K562 (cell line): Measurements from ENCODE around the gene ACTA2. TPM values are rescaled to one million over a fixed set of nuclear protein-coding genes. Genes with fewer than 3 reads are reported as not detected.

Experiments used
- ATAC-seq: fragments of 200-7000 bp; cut with Tn5 transposase; 3 replicates; pipeline ENCODE4 v1.9.1; 2020; ENCODE audit warnings: moderate library complexity
- BruUV-seq: library from RNA; stranded (reverse); fragments of 400-500 nt; replicated peaks from 2 replicates; lab custom pipeline; 2021; lab: Mats Ljungman, UMichigan
- CTCF ChIA-PET: fragments of 300-600 bp; formaldehyde crosslinking; extraction: SDS; loops from one replicate; lab custom pipeline; 2021; ENCODE audit warnings: low intra/inter-chr PET ratio; lab: Yijun Ruan, JAX
- POLR2A ChIA-PET: fragments of 300-600, 350-650 bp; sonication (Branson Sonifier 250); formaldehyde crosslinking; extraction: SDS; loops from one replicate; lab custom pipeline; 2021; ENCODE audit warnings: antibody characterized with exemption, inconsistent platforms; lab: Yijun Ruan, JAX
- DNase-seq, 4 experiments: peaks; one replicate each; pipeline versions ENCODE4 v3.0.0 to v3.0.0-alpha.2; 2011 to 2018; ENCODE audit warnings: low spot score in 3 of 4, mixed read lengths in 3 of 4; ENCODE audit errors: extremely low read depth in 1 of 4
- FAIRE-seq: peaks from 2 replicates; lab custom pipeline; 2011; peaks lifted over from hg19 to GRCh38; lab: Jason Lieb, UNC
- H2AFZ ChIP-seq: 2 replicates; pipeline ENCODE4 v1.6.0; 2011; ENCODE audit warnings: low read depth, low read length, control low read depth, inconsistent platforms
- H3K27ac ChIP-seq: fragments of 200-600 bp; 3 replicates; pipeline ENCODE4 v1.8.0; 2011; ENCODE audit warnings: low read depth, mild to moderate bottlenecking, control low read depth, inconsistent platforms, low read length, moderate library complexity, mixed read lengths; ENCODE audit errors: extremely low read depth
- H3K27me3 ChIP-seq, 2 experiments: fragments of 300-600 bp in 1 of 2; 2 replicates in 1 of 2; 3 replicates in 1 of 2; pipeline versions ENCODE4 v1.6.0 to v1.8.0; 2011; ENCODE audit warnings: inconsistent platforms in 2 of 2, low read length in 2 of 2, mild to moderate bottlenecking in 1 of 2, mixed read lengths in 1 of 2, moderate library complexity in 1 of 2; ENCODE audit not compliant: control insufficient read depth in 2 of 2, insufficient read depth in 2 of 2
- H3K36me3 ChIP-seq: fragments of 300-600 bp; 3 replicates; pipeline ENCODE4 v1.8.0; 2011; ENCODE audit warnings: mild to moderate bottlenecking, low read length, inconsistent platforms; ENCODE audit not compliant: control insufficient read depth, insufficient read depth
- H3K4me1 ChIP-seq, 2 experiments: fragments of 200-600 bp in 1 of 2; replicated peaks in 1 of 2; 2 replicates in 1 of 2; 3 replicates in 1 of 2; pipeline versions ENCODE4 v1.5.1 to v1.8.0; 2011; ENCODE audit warnings: inconsistent platforms in 2 of 2, low read length in 2 of 2, mild to moderate bottlenecking in 1 of 2, mixed read lengths in 1 of 2, moderate library complexity in 1 of 2; ENCODE audit not compliant: control insufficient read depth in 2 of 2, insufficient read depth in 2 of 2
- H3K4me2 ChIP-seq: 2 replicates; pipeline ENCODE4 v1.6.1; 2011; ENCODE audit warnings: low read length, control low read depth, inconsistent platforms, mixed read lengths; ENCODE audit not compliant: insufficient read depth
- H3K4me3 ChIP-seq: fragments of 200-600 bp; sonication (generic), shearing (Covaris generic); 2 replicates; pipeline ENCODE4 v1.5.1; 2016; ENCODE audit warnings: control low read depth, inconsistent platforms
- H3K79me2 ChIP-seq: fragments of 200-600 bp; 3 replicates; pipeline ENCODE4 v1.8.0; 2011; ENCODE audit warnings: low read length, inconsistent platforms; ENCODE audit not compliant: control insufficient read depth, insufficient read depth
- H3K9ac ChIP-seq, 2 experiments: 2 replicates each; pipeline versions ENCODE4 v1.6.0 to v1.6.1; 2011; ENCODE audit warnings: low read depth in 2 of 2, low read length in 2 of 2, control low read depth in 1 of 2, inconsistent platforms in 1 of 2, mild to moderate bottlenecking in 1 of 2, mixed read lengths in 1 of 2; ENCODE audit not compliant: insufficient read depth in 1 of 2
- H3K9me1 ChIP-seq: one replicate; pipeline ENCODE4 v1.6.0; 2011; ENCODE audit warnings: inconsistent platforms, mild to moderate bottlenecking, low read length, moderate library complexity; ENCODE audit not compliant: control insufficient read depth, insufficient read depth
- H3K9me3 ChIP-seq: replicated peaks from 2 replicates; pipeline ENCODE4 v1.5.1; 2011; ENCODE audit warnings: low read depth, low read length, inconsistent platforms; ENCODE audit not compliant: control insufficient read depth, insufficient read depth
- H4K20me1 ChIP-seq: replicated peaks from 2 replicates; pipeline ENCODE4 v1.6.1; 2011; ENCODE audit warnings: low read length, inconsistent platforms, mixed read lengths; ENCODE audit not compliant: control insufficient read depth, insufficient read depth
- CEBPZ ChIP-seq: fragments of 150-350 bp; IDR thresholded peaks from 2 replicates; pipeline ENCODE4 v1.6.1; 2014; ENCODE audit warnings: low read depth, mild to moderate bottlenecking, low read length, borderline replicate concordance
- CUX1 ChIP-seq: fragments of 200-800 bp; sonication (Bioruptor generic); IDR thresholded peaks from 2 replicates; pipeline ENCODE4 v1.6.1; 2016; ENCODE audit warnings: missing genetic modification characterization, missing compliant biosample characterization
- E2F8 ChIP-seq: fragments of 450-650 bp; IDR thresholded peaks from 2 replicates; pipeline ENCODE4 v1.7.1; 2018; ENCODE audit warnings: mild to moderate bottlenecking, low read depth; ENCODE audit not compliant: partially characterized antibody
- ETV5 ChIP-seq: sonication (generic); formaldehyde crosslinking; IDR thresholded peaks from 2 replicates; pipeline ENCODE4 v1.4.0; 2020; ENCODE audit warnings: low read depth, mild to moderate bottlenecking, missing genetic modification reagents
- PTRF ChIP-seq: fragments of 450-650 bp; IDR thresholded peaks from 2 replicates; pipeline ENCODE4 v1.6.1; 2016; ENCODE audit warnings: mild to moderate bottlenecking, missing genetic modification characterization, missing compliant biosample characterization
- PTTG1 ChIP-seq: fragments of 450-650 bp; IDR thresholded peaks from 2 replicates; pipeline ENCODE4 v1.6.1; 2016; ENCODE audit warnings: low read depth, mild to moderate bottlenecking, missing genetic modification characterization, missing compliant biosample characterization
- in situ Hi-C: fragments of 300-500 bp; cut with MboI; formaldehyde crosslinking; loops from 4 replicates; pipeline ENCODE4 v1.15.0; 2018; ENCODE audit warnings: inconsistent platforms, mixed read lengths
- intact Hi-C: fragments of 100-400 bp; cut with micrococcal nuclease; formaldehyde crosslinking; loops from 2 replicates; pipeline ENCODE4 v1.14.2; 2022
- polyA plus RNA-seq, 8 experiments: library from polyadenylated mRNA; depleted of rRNA in 4 of 8; stranded (reverse) in 5 of 8; unstranded in 3 of 8; fragments of >200 nt; fragmentation: Nextera tagmentation in 2 of 8; fragmentation: Illumina TruSeq in 1 of 8; extraction: Ambion mirVana in 2 of 8; extraction: Trizol in 1 of 8; gene quantifications; 2 replicates each; pipeline versions ENCODE4 v1.2.1 to v1.2.3, GENCODE V29; 2011 to 2014; ENCODE audit warnings: inconsistent platforms in 1 of 8, missing spikeins in 1 of 8
- total RNA-seq, 7 experiments: library from RNA; depleted of rRNA in 6 of 7; stranded (reverse); fragments of >200 nt in 6 of 7; fragmentation: Illumina TruSeq in 2 of 7; extraction: Trizol in 2 of 7; gene quantifications; 2 replicates each; pipeline versions ENCODE4 v1.2.1 to v1.2.3, GENCODE V29; 2011 to 2021; ENCODE audit warnings: low replicate concordance in 1 of 7

The ACTA2 gene
- total and polyA plus RNA-seq, 9 of the 15 experiments (the other 6 are each of a cell fraction or from before 2014, with no cell fraction given), result 0.15 to 1.0 (median 0.38) TPM; not detected in 3

- Histone ChIP-seq H3K4me2 (no peak overlapping the region), H4K20me1 (no peaks in the 10 kb centered on the region), H3K27me3 (no peaks in the 10 kb centered on the region), H3K27ac (no peak overlapping the region), H2AFZ (no peak overlapping the region), H3K9me1 (no peaks in the 10 kb centered on the region), H3K9ac (no peak overlapping the region), H3K36me3 (no peaks in the 10 kb centered on the region), H3K4me3 (no peak overlapping the region), H3K79me2 (no peaks in the 10 kb centered on the region), H3K4me1 (no peaks in the 10 kb centered on the region), H3K9me3 (no peaks in the 10 kb centered on the region)
- BruUV-seq, result no TSS peak
- DNase-seq (no peak), FAIRE-seq (no peak), ATAC-seq (no peak)
- intact Hi-C loops (no loop called here), in situ Hi-C loops (no loop called here)
- POLR2A ChIA-PET, result no interaction called here
- no peak for TF ChIP-seq ETV5 (CRISPR knock-in tag)
- no peak for TF ChIP-seq E2F8
- no peak for TF ChIP-seq CEBPZ
- no peak for TF ChIP-seq PTTG1 (tag)
- no peak for TF ChIP-seq CUX1 (CRISPR knock-in tag)
- TF ChIP-seq PTRF (tag), result no peak
- CTCF ChIA-PET, result no interaction called here
Observed at GRCh38 chr10:88886557-88886956, 66.0 kb downstream of the ACTA2 start.
